NCI-H524 treated with DMSO at 0.1 percent for 48 hours (cell line): ENCODE measurements around the gene BANP.
"Not testable (repeated sequence)": the region's sequence is repeated elsewhere in the genome, so short reads cannot be mapped to it uniquely, and the experiment has no call there.

Experiments
- DNase-seq: peaks from one replicate; lab custom pipeline; 2025; lab: John Stamatoyannopoulos, UW

BANP gene

DNA sequence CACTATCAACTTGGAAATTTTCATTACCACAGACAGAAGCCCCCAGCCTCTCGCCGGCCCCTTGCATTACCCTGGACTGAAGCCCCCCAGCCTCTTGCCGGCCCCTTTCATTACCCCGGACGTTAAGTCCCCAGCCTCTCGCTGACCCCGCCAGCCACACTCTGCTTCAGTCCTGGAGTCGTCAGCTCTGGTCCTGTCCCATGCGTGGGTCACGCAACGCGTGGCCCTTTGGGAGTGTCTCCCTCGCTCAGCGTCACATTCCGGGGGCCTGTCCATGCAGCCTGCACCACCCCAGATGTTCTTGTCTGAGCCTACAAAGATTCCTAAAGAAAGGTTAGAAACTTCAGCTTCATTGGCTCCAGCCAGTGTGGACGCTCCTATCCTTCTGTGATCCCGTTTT lies 153.1 kb downstream of the BANP start:
- not testable (repeated sequence) for DNase-seq

GRCh38 chr16:88105574-88106140 lies 154.4 kb downstream of the BANP start:
- DNase-seq, result not testable (repeated sequence)

DNA sequence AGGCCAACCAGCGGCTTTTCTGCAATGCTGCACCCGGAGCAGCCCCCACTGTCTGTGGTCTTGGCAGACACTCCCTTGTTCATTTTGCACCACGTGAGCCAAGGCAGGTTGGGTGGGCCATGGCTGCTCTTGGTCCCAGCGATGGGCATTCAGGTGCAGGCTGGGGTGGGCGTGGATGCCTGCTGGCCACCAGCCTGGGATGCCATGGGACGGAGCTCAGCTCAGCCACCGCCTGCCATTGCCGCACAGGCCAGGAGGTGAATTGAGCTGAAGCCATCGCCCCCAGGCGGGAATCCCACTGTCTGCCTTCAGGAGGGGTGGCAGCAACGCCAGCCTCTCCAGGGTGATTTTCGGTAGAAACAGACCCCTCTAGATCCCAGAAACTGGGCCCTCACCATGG lies 155.3 kb downstream of the BANP start:
- not testable (repeated sequence) for DNase-seq

DNA sequence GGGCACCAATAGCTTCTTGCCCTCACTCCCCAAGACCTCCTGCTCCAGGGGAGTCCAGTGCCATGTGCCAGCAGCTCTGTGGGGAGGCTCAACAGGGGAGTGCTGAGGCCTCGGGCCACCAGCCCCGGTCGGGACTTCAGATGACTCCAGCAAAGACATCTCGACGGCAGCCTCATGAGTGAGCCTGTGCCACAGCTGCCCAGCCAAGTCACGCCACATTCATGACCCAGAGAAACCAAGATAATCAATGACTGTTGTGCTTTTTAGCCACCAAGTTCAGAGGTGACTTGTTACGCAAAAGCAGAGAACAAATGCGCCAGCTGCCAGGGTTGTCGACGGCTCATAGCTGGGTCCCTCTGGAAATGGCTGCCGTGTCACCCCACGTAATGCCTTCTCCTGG lies 157.5 kb downstream of the BANP start:
- no peak for DNase-seq

GRCh38 chr16:88109726-88110621 lies 158.7 kb downstream of the BANP start:
- not testable (repeated sequence) for DNase-seq

DNA sequence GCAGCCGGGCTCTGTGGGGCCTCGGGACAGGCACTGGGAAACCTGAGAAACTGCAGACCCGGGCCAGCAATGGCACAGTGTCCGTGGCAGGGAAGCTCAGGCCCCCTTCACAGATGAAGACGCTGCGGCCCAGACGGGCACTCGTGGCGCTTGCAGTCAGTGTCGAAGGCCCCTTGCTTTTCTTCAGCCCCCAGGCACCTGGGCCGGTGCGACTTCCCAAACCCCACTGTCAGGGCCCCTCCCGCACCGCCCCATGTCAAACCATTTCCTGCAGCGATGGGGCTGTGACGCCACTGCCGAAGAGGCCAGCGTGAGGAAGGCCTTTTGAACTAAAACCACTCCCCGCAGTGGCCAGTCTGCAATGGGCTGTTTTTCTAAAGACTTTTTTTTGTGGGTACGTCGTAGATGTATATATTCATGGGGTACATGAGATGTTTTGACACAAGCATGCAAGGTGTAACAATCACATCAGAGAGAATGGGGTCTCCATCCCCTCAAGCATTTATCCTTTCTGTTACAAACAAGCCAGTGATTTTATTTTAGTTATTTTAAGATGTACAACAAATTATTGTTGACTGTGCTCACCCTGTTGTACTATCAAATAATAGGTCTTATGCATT lies 159.8 kb downstream of the BANP start:
- DNase-seq, result not testable (repeated sequence)

GRCh38 chr16:88111976-88112375 lies 160.7 kb downstream of the BANP start:
- DNase-seq, result not testable (repeated sequence)

DNA sequence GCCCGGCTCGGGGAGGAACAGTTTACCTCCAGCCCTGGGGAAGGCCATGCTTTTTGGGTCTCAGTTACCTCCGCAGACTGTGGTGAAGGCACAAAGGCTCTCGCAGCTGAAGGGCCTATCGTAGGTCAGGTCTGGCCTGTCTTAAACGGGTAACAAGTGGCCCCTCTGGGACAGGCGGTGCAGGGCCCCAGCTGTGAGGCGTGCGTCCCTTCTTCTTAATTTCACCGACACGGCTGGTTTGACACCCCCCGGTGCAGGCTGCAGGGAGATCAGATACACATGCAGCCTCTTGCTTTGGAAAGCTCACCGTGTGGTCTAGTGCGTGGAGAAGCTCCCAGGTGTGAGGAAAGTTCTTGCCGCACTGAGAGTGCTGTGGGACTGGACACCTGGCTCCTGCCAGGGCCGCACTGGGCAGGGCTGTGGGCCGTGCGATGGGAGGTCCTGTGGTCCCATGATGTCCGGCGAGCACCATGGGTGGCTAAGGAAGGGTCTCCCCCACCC lies 162.4 kb downstream of the BANP start:
- DNase-seq, result no peak

- not testable (repeated sequence) for DNase-seq
These were observed 163.5 kb downstream of the BANP start for GRCh38 chr16:88114541-88115228.

DNA sequence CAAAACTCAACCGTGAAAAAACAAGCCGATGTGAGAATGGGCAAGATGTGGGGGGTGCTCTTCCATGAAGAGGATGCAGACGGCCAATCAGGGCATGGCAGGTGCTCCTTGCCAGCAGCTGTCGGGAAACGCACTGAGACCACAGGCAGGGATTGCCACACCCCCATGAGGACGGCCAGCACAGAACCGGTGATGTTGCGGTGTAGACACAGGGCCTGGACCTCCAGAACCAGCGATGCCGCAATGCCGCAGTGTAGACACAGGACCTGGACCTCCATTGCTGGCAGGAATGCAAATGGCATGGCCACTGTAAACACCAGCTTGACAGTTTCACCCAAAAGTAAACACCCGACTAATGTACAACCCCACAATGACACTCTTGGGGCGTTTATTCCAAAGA lies 164.9 kb downstream of the BANP start:
- DNase-seq, result peak; percentile 10

DNA sequence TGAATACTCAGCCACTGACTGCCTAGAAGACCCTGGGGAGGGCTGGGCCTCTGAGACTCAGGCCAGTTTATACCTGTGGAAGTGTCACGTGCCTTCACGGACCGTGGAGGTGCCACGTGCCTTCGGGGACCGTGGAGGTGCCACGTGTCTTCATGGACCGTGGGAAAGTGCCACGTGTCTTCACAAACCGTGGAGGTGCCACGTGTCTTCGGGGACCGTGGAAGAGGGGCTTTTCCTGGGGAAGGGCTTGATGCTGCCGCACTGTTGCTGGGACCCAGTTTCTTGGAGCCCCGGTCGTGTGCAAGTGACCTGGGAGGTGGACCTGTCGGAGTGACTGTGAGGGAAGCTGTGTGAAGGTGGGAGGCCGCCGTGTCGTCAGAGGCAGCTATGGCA lies 166.2 kb downstream of the BANP start:
- no peak for DNase-seq

GRCh38 chr16:88118376-88118775 lies 167.1 kb downstream of the BANP start:
- DNase-seq, result no peak

GRCh38 chr16:88118852-88119741 lies 167.9 kb downstream of the BANP start:
- not testable (repeated sequence) for DNase-seq

DNA sequence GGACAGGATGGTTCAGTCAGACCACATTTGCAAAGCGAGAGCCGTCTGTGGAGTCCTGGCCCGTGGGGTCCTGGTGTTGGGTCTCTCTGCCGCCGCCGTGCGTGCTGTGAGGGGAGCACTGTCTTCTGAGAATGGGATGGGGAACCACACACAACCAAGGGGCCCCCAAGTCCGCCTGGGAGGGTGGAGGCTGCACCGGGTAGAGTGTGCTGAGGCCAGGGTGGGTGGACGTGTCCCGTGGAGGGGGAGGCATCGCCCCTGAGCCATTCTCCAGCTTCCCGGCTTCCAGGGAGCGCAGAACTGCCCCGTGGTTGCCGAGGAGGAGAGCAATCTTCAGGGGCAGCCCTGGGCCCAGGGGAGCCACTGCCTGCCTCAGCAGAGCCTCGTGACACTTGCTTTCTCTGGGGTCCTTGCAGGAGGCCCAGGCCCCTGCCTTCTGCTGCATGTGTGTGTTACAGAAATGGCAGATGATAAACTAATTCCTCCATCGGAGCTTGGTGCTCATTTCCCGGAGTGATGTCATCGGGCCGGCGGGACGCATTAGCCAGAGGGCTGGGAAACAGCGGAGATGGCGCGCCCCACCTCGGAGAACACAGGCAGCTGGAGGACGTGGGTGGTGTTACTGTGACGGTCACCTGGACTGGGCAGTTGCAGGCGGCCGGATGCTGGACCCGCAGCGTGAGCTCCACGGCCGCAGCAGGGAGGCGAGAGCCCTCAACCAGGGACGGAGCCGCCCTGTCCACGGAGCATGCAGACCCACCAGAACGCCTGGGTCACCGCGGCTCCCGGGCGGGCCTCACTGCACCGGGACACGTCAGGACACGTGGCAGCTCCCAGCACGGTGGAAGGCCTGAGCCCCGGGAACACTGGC lies 168.9 kb downstream of the BANP start:
- DNase-seq, result not testable (repeated sequence)

DNA sequence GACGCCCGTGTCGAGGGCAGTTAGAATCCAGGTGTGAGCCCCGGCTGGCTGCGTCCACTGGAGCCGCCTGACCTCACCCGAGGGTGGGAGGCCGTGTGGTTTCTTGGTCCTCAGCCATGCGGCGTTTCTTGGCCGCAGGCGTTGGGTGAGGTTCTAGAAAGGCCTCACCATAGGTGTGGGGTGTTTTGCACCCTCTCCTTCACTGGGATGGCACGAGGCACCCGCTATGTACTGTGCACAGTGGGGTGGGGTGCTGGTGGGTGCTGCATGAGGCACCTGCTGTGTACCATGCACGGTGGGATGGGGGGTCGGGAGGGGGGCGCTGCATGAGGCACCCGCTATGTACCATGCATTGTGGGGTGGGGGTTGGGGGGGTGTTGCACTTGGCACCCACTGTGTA lies 169.6 kb downstream of the BANP start:
- no peak for DNase-seq

DNA sequence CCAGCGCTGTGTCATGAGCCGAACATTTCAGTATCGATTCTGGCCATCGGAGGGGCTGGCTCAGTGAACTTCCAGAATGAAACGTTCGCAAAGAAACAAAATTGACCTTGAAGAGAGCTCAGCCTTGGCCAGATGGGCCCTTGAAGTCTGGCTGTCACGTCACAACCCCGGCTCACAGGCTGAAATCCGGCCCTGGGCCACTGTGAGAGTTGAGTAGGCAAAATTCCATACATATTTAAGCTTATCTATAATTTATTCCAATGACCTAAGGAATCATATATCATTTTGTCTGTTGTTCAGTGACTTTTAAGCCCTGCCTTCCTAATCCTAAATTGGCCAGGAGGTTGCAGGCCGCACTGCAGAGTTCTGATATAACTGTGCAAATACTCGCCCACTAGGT lies 170.2 kb downstream of the BANP start:
- DNase-seq, result peak; percentile 13

DNA sequence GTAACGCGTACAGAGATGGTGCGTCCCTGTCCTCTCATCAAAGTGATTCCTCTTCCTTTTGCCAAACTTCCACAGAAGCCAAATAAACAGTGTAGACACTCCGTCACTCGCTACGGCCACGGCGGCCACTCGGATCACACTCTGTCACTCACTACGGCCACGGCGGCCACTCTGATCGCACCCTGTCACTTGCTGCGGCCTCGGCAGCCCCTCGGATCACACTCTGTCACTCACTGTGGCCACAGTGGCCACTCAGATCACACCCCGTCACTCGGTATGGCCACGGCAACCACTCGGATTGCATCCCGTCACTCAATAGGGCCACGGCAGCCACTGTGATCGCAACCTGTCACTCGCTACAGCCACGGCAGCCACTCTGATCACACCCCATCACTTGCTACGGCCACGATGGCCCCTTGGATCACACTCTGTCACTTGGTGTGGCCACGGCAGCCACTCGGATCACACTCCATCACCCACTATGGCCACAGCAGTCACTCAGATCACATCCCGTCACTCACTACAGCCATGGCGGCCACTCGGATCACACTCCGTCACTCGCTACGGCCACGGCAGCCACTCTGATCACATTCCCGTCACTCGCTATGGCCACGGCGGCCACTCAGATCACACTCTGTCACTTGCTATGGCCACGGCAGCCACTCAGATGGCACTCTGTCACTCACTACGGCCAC lies 170.8 kb downstream of the BANP start:
- DNase-seq, result no peak
